Measurements from ENCODE around the gene TMEM151B.
"Not testable (repeated sequence)": the region's sequence is repeated elsewhere in the genome, so short reads cannot be mapped to it uniquely, and the experiment has no call there.

The TMEM151B gene

DNA sequence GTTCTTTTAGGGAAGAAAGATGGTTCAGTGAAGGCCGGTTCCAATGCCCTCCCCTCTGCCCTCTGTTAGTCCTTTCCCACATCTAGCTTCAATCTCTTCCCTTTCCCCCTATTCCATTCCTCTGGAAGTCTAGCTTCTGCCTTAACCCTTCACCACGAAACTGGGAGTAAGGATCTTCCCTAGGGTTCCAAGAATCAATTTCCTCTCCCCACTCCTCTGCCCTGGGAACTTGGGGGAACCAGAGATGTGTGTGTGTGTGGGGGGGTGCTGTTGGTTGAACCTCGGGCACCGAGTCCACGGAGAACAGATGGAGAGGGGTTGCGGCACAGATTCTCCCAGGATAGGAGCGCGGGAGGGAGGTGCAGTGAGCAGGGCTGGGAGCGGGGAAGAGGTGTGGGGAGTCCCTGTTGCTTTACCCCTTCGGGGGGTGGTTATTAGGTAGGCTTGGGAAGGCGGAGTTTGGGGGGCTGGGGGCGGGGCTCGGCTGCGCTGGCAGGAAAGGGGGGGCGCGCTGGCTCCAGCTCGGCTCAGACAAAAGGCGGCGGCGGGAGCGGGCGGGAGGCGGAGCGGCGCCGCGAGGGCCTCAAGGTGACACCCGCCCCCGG lies at the start of gene TMEM151B:
Gene TMEM151B, plus strand, starts transcription at position 530 of the 605 bp plus-strand sequence. CDS start 293 bp downstream, outside the sequence.
- DNase-seq, result peak; percentile 11

DNA sequence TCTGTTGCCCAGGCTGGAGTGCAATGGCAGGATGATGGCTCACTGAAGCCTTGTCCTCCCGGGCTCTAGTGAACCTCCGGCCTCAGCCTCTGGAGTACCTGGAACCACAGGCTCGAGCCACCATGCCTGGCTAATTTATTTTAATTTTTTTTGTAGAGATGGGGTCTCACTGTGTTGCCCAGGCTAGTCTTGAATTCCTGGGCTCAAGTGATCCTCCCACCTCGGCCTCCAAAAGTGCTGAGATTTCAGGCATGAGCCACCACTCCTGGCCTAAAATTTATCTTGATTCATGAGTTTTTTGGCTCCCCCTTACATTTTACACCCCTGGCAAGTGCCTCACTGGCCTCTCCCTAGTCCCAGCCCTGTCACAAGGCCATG lies 49.3 kb upstream of the TMEM151B start:
- no peak for DNase-seq

DNA sequence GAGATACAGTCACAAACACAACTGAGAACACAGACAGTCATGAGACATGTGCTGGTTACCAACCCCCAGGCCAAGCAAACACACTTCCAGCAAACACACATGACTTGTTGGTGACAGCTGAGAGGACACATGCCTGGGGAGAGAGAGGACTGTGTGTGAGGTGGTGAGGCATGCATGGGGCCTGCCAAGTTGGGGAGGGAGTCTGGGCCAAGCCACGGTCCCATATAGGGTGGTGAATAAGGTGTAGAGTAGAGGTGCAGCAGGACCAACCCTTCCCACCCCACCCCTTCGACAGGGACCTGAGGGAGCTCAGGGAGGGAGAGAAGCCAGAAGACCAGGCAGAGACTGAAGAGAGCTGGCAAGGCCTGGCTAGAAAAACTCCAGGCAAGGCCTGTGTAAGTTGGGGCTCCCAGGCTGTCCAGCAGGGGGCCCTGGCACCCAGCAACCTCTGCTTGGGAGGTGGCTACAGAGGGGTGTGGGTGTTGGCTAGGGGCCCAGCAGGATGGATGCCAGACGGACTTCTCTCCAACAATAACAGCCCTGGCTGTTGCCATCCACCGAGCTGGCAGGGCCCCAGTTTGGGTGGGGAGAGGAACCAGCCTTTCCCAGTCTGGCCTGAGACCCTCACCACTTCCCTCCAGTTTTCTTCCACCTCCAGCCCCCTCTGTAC lies 48.8 kb upstream of the TMEM151B start:
- DNase-seq, result peak; percentile 94

DNA sequence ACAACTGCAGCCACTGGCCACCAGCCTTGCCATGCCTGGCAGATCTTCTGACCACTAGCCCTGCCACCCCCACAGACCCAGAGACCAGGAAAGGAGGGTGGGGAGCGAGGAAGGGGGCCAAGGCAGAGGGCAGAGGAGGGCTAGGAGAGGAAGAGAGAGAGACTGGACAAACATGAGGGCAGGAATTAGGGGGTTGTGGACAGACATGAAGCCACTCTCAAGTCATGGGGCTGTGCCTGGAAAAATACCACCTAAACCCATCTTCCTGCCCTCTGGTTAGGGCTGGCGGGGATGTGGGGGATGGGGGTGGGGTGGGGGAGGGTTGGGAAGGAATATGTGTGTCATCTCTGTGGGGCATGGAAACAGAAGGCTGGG lies 48.3 kb upstream of the TMEM151B start:
- DNase-seq, result no peak

DNA sequence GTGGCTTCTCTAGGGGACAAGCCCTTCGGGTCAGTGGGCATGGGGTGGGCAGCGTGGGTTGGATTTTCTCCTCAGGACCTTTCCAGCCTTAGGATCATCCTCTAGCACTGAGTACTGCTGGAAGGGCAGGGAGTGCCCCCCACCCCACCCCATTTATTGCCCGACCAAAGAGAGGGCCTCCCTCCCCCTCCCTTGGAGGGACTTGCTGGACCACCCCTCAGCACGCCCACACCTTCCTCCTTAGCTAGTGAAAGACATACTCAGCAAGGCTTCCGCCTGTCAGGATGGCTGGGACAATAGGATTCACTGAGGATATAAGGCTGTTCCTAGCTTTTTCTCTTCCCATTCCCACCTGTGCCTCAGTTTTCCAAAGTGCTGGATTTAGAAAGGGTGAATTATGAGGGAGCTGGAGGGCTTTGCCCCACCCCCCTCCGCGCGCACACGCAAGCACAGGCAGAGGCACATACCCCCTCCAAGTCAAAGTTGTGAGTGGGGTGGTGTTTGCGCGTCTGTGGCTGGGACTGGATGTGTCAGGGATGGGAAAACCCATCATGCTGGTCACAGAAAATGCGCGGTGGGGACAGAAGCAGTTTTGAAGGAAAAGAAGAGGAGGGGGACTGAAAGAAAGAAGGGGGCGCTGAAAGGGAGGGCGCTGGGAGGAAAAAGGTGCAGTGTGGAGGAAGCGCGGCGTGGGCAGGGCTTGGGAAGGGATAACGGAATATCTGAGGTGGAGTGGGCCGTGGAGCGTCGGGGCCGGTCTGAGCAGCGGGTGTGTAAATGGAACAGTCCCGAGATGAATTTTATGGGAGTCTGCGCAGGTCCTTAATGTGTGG lies 47.5 kb upstream of the TMEM151B start:
- DNase-seq, result no peak

DNA sequence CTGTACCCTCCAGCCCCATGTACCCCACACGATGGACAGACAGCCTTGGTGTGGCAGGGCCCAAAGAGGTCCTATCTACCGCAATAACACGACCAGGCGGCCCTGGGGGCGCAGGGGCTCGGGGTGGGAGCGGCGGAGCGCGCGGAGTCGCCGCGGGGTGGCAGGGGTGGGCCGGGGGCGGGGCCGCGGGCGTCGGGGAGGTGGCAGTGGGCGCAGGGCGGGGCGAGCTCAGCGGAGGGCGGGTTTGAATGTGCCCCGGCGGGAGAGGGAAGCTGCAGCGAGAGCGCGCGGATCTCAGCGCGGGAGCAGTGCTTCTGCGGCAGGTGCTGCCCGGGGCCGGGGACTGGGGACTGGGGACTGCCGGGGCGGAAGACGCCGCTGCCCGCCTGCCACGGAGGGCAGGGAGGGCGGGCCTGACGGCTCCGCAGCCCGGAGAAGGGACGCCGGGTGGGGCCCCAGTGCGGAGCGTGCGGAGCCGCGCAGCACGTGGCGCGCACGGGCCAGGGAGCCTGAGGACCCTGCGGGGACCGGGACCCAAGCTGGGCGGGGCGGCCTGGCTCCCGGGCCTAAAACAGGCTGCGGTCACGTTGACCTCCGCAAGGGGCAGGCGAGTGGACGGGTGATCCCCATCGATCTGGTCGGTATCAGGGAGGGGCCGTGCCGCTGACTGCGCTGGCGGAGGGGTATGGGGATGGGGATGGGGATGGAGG lies 46.8 kb upstream of the TMEM151B start, which contains the start of gene SLC29A1:
Gene SLC29A1, plus strand, starts transcription at position 277 of the 710 bp plus-strand sequence. CDS start 3,719 bp downstream, outside the sequence.
- peak; percentile 66 for DNase-seq

DNA sequence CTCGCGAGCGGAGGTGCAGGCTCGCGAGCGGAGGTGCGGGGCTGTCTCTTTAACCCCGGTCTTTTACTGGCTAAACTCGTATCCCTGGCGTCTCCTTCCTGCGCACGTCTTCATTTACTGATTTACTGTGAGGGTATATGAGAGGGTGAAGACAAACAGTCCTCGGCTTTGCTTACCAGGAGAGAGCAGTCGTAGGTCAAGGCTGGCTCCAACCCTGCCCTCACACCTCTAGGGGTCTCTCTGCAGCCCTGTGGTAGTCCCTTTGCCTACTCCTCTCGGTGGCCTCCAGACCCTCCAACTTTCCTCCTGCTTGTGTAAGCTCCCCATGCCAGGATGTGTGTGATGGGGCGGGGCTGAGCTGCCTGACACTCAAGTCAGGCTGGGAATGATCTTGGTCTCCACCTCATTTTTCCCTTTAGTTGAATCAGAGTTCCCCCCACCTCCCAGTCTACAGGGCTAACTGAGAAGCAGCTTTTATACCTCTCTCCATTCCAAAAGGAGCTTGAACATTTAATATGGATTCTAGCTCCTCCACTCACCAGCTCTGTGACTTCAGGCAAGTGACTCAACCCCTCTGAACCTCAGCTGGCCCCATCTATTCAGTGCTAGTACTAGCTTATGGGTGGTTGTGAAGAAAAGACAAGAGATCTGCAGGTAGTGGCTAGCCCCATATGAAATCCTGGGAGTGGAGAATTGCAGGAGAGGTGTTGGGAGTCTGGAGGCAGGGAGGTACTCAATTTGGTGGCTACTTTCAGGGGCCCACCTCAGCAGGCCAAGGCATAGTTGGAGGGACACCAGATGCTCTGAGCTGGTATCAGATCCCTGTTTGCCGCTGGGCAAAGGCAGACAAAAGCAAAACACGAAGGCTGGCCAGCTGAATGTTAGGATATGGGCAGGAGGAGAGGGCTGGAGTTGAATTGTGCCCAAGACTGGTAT lies 46.0 kb upstream of the TMEM151B start:
- peak; percentile 42 for DNase-seq

DNA sequence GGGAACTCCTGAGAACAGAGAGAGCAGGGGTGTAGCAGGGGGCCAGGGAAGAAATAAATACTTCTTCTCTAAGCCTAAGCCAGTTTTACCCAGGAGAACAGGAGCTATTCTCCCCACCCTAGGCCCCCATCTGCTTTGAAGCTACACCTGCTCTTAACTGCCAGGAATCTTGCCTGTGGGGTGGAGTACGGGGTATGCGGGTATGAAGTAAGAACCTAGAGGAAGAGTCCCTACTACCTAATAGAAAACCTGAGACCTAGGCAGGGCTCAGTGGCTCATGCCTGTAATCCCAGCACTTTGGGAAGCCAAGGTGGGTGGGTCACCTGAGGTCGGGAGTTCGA lies 45.3 kb upstream of the TMEM151B start:
- no peak for DNase-seq

DNA sequence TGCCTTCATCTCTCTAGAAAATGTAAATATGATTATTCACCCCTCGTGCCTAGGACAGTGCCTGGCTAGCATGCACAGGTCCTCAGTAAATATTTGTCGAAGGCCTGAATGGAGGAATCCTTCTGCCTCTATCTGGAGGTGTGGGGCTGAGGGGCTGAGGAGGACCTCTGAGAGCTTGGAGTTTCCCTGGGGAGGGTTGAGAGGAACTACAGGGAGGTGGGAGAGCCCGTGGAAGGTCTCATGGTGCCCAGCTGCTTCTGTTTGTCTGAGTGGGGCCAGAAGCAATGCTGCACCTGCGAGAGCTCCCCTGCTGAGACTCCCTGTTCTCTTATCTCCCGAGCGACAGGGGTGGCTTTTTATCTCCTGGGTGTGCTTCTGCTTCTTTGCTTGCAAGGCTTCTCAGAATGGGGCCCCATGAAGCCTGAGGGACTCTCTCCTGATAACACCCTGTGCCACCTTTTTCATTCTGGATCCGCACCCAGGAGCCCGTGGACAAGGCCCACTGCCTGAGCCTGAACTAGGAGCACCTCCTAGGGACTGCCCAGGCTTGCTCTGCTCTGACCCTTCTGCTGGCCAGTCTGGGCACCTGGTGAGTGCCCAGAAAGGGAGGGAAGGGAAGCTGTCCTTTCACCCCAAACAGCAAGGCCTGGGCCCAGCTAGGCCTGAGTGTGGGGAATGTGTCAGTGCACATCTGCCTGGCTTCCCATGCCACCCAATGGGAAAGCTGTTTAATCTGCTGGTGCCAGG lies 44.5 kb upstream of the TMEM151B start:
- no peak for DNase-seq

DNA sequence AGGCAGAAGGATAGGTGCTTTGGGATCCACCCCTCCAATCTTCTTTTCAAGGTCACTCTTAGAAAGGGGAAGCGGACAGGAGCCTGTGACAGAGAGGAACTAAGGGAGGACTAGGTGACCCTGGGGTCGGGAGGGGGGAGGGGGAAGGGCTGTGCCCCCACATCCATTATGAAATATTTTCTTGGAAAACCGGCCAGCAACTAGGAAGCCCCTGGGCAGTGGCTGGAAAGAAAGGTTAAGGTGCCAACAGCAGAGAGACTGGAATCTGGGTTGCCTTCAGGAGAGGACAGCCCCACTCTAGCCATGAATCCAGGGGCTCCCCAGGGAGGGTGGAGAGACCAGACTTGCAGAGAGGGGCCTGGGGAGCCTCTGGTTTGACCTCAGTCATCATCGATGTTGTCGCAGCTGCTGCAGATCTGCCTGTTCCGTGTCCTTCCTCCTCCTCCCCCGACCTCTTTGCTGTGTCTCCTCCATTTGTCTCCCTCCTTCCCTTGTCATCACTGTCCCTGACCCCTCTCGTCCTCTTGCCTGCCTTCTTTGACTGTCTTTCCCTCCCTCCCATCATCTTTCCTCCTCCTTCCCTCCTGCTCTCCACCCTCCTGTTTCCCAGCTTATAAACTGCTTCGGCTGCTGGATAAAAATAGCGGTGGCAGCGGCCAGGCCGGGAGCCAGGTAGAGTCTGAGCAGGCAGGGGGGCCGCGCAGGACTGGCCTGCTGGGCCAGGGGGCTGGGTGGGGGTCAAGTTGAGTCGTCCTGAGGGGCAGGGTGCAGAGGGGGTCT lies 43.7 kb upstream of the TMEM151B start:
- no peak for DNase-seq

DNA sequence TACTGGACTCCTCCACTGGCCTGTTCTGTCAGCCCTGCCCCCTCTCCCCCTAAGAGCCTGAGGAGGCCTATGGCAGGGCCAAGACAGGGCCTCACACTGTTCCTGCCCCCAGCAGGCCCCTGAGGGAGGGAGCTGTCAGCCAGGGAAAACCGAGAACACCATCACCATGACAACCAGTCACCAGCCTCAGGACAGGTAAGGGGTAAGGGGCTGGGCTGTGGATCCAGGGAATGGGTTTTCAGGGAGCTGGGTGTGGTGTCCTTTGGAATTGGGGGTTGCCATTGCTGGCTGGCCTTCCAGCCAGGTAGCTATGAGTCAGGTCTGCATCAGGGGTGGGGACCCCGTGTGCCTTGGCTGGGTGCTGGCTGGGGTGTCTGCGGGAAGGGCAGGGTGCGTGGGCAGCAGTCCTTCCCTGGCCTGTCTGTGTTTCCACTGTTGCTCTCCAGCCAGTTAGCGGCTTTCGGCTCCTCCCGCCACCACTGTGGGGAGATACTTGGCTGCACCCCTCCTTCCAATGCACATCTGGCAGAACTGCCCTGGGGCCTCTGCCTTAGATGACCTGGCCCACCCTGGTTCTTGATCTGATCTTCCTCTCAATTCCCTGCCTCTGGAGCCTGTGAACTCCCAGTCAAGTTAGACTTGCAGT lies 43.0 kb upstream of the TMEM151B start:
- no peak for DNase-seq

DNA sequence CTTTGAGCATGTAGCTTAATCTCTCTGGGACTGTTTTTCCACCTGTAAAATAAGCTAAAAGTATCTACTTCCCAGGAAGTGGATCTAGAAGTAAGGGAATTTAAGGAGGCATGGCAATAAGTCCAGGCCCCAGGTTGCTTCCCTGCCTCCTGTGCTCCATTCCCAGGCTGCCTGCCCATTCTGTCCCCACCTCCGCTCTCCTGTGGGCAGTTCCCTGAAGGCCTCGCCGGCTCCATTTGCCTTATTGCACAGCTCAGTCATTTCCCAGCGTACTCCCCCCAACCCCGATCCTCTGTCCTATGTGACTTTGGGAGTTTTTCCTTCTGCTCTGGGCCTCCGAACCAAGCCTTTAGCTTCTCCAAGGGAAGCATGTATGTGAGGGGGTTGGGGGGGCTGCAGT lies 42.2 kb upstream of the TMEM151B start:
- DNase-seq, result no peak

DNA sequence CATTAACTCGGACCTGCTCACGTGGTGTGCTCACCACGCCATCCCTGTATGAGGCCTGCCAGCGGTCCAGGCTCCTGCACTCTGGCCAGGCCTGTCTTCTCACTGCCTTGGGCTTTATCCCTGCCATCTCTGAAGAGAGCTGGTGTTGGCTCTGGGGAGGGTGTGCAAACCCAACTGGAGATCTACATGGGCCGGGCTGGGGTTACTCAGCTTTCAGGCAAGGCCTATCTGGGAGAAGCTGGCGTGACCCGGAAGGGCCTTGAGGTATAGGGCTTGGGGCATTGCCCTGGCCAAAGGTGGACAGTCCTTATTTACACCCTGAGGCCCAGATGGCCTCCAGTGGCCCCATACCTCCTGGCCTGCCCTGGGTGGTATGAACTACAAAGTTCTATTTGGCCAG lies 41.8 kb upstream of the TMEM151B start:
- no peak for DNase-seq

DNA sequence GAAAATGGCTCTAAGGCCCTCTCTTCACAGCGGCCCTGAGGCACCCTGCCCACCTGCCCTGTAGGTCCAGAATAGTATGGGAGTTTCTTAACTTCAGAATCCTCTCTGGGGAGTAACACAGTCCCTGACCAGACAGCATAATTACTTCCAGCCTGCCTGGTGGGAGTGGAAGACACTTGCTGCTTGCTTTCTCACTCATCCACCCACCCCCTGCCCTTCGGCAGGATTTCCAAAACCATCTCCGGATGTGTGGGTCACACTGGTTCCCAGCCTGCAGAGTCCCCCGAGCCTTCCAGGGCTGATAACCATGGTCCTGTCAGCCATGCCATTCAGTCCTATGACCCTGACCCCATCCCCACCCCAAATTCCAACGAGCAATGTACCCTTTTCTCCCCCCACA lies 41.4 kb upstream of the TMEM151B start:
- DNase-seq, result no peak

DNA sequence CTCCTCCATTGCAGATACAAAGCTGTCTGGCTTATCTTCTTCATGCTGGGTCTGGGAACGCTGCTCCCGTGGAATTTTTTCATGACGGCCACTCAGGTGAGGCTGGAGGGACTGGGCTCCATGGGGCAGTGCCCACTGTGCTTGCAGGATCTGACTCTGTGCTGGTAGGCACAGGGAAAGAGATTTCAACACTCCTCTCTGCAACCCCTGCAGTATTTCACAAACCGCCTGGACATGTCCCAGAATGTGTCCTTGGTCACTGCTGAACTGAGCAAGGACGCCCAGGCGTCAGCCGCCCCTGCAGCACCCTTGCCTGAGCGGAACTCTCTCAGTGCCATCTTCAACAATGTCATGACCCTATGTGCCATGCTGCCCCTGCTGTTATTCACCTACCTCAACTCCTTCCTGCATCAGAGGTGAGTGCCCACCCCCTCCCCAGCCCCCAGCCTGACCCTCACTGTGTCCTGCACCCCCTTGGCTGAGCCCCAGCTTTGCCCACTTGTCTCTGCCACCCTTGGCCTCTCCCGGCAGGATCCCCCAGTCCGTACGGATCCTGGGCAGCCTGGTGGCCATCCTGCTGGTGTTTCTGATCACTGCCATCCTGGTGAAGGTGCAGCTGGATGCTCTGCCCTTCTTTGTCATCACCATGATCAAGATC lies 40.7 kb upstream of the TMEM151B start:
- DNase-seq, result no peak

DNA sequence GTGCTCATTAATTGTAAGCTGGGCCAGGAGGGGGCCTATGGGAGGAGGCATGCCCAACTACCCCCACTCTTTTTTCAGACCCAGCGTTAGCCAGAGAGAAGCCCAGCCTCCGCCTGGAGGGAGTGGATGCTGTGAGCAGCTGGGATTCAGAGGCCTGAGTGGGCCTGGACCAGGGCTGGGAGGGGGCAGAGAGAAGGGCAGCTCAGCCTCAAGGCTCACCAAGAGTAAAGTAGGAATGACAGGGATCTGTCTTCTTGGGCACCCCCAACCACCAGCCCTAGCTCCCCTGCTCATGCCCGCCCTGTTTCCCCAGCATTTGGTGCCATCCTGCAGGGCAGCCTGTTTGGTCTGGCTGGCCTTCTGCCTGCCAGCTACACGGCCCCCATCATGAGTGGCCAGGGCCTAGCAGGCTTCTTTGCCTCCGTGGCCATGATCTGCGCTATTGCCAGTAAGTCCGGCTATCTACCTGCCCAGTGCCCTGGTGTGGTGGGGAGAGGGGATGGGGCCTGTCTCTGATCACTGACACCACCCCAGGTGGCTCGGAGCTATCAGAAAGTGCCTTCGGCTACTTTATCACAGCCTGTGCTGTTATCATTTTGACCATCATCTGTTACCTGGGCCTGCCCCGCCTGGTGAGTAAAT lies 40.1 kb upstream of the TMEM151B start:
- no peak for DNase-seq

DNA sequence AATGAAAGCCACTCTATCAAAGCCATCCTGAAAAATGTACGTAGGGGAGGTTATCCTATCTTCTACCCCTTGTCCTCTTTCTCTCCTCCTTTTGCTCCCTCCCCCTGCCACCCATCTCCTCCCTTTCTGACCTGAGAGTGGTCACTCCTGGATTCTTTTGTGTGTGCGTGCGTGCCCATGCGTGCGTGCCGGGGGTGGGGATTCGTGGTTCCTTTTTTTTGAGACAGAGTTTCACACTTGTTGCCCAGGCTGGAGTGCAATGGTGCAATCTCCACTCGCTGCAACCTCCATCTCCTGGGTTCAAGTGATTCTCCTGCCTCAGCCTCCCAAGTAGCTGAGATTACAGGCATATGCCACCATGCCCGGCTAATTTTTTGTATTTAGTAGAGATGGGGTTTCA lies 38.8 kb upstream of the TMEM151B start:
- not testable (repeated sequence) for DNase-seq

DNA sequence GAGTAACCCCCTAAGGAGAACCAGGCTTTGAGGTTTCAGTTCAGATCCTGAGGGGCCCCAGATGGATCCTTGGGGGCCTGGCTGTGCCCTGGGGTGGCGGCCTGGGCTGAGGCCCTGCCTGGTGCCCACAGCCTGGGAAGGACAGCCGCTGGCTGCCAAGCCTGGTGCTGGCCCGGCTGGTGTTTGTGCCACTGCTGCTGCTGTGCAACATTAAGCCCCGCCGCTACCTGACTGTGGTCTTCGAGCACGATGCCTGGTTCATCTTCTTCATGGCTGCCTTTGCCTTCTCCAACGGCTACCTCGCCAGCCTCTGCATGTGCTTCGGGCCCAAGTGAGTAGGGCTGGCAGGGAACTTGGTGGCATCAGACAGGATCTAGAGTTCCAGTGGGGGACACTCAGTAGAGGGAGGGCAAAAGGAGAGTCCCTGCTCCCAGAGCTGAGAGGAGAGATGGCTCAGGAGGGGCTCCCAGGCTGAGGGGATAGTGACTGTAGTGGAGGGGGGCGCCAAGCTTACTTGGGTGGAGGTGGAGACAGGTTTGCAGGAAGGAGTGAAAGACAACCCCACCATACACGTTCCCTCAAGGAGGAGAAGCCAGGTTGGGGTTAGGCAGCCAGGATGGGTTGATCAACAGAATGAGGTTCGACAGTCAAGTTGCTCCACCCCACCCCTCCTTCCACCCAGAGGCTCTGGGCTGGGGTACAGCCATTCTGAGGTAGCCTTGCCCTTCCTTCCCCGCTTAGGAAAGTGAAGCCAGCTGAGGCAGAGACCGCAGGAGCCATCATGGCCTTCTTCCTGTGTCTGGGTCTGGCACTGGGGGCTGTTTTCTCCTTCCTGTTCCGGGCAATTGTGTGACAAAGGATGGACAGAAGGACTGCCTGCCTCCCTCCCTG lies 37.3 kb upstream of the TMEM151B start:
- DNase-seq, result no peak
